SK-MEL-5 (cell line): ENCODE data around the gene CACNA1D. TPM values are rescaled to one million over a fixed set of nuclear protein-coding genes. Genes with fewer than 3 reads are reported as not detected.

ENCODE experiments used
- DNase-seq: peaks from one replicate; pipeline ENCODE4 v3.0.0-alpha.2; 2016; ENCODE audit warnings: low read depth, low spot score
- in situ Hi-C: cut with HindIII; loops from 2 replicates; pipeline ENCODE4 v1.10.0; 2016; ENCODE audit warnings: low sequenced_read_pairs, high pct_unique_total_duplicates, low pct_unique_long_range_greater_than_20kb
- total RNA-seq: library from RNA; depleted of rRNA; stranded (reverse); fragments of >200 nt; shearing (Covaris generic); gene quantifications from 2 replicates; pipeline ENCODE4 v1.2.3, GENCODE V29; 2014

CACNA1D gene
- total RNA-seq, 1 experiment from 2014 or later: 3.2 TPM

- in situ Hi-C loops: no loop called here
- no peak for DNase-seq
These were observed 230.2 kb downstream of the CACNA1D start for GRCh38 chr3:53724566-53724965.

GRCh38 chr3:53725387-53725995 lies 231.1 kb downstream of the CACNA1D start:
- in situ Hi-C loops: no loop called here

GRCh38 chr3:53726643-53727042 lies 232.2 kb downstream of the CACNA1D start:
- no peak for DNase-seq
- in situ Hi-C loops: no loop called here

More at GRCh38 chr3:53725387-53725995, 231.1 kb downstream of the CACNA1D start:
- no peak for DNase-seq

GRCh38 chr3:53728606-53729005 lies 234.2 kb downstream of the CACNA1D start:
- in situ Hi-C loops: no loop called here
- DNase-seq: no peak

GRCh38 chr3:53729159-53729558 lies 234.7 kb downstream of the CACNA1D start:
- DNase-seq: no peak
- in situ Hi-C loops: no loop called here

- in situ Hi-C loops: no loop called here
These were observed 235.2 kb downstream of the CACNA1D start for GRCh38 chr3:53729618-53730017.

GRCh38 chr3:53730576-53730975 lies 236.2 kb downstream of the CACNA1D start:
- in situ Hi-C loops: no loop called here
- DNase-seq: peak; percentile 9

More at GRCh38 chr3:53729618-53730017, 235.2 kb downstream of the CACNA1D start:
- DNase-seq: peak; percentile 24

GRCh38 chr3:53731934-53732624 lies 237.7 kb downstream of the CACNA1D start:
- in situ Hi-C loops: no loop called here
- no peak for DNase-seq

GRCh38 chr3:53733446-53733845 lies 239.0 kb downstream of the CACNA1D start:
- in situ Hi-C loops: no loop called here
- DNase-seq: no peak

- no peak for DNase-seq
- in situ Hi-C loops: no loop called here
These were observed 245.6 kb downstream of the CACNA1D start for GRCh38 chr3:53739966-53740365.

GRCh38 chr3:53740956-53741355 lies 246.5 kb downstream of the CACNA1D start:
- no peak for DNase-seq
- in situ Hi-C loops: no loop called here

- no peak for DNase-seq
- in situ Hi-C loops: no loop called here
These were observed 249.9 kb downstream of the CACNA1D start for GRCh38 chr3:53744351-53744750.

- no peak for DNase-seq
- in situ Hi-C loops: no loop called here
These were observed 253.1 kb downstream of the CACNA1D start for GRCh38 chr3:53747559-53747958.

GRCh38 chr3:53748512-53749271 lies 254.3 kb downstream of the CACNA1D start:
- DNase-seq: no peak
- in situ Hi-C loops: no loop called here

- in situ Hi-C loops: no loop called here
- no peak for DNase-seq
These were observed 255.0 kb downstream of the CACNA1D start for GRCh38 chr3:53749448-53749847.

GRCh38 chr3:53750253-53751210 lies 256.1 kb downstream of the CACNA1D start:
- in situ Hi-C loops: no loop called here
- no peak for DNase-seq

GRCh38 chr3:53753518-53754183 lies 259.2 kb downstream of the CACNA1D start:
- no peak for DNase-seq
- in situ Hi-C loops: no loop called here
